Activated CD4-positive, alpha-beta T cell treated with anti-CD3 and anti-CD28 coated beads, Interleukin-2, Interleukin-6, amounts not matched to agents 100 ng/mL and 50 ng/mL, durations not matched to agents 16 hours and 8 hours (primary cell): ENCODE data around the gene ZC3H18.

Experiments used
- DNase-seq: peaks from one replicate; pipeline ENCODE4 v3.0.0-alpha.2; 2020

The ZC3H18 gene

DNA sequence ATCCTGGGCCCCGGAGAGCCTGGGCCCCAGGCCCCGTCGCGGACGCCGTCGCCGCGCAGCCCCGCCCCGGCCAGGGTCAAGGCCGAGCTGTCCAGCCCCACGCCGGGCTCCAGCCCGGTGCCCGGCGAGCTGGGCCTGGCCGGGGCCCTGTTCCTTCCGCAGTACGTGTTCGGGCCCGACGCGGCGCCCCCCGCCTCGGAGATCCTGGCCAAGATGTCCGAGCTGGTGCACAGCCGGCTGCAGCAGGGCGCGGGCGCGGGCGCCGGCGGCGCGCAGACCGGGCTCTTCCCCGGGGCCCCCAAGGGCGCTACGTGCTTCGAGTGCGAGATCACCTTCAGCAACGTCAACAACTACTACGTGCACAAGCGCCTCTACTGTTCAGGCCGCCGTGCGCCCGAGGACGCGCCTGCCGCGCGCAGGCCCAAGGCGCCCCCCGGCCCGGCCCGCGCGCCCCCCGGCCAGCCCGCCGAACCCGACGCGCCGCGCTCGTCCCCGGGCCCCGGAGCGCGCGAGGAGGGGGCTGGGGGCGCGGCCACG, 36.8 kb upstream of the ZC3H18 start:
- DNase-seq, result no peak

DNA sequence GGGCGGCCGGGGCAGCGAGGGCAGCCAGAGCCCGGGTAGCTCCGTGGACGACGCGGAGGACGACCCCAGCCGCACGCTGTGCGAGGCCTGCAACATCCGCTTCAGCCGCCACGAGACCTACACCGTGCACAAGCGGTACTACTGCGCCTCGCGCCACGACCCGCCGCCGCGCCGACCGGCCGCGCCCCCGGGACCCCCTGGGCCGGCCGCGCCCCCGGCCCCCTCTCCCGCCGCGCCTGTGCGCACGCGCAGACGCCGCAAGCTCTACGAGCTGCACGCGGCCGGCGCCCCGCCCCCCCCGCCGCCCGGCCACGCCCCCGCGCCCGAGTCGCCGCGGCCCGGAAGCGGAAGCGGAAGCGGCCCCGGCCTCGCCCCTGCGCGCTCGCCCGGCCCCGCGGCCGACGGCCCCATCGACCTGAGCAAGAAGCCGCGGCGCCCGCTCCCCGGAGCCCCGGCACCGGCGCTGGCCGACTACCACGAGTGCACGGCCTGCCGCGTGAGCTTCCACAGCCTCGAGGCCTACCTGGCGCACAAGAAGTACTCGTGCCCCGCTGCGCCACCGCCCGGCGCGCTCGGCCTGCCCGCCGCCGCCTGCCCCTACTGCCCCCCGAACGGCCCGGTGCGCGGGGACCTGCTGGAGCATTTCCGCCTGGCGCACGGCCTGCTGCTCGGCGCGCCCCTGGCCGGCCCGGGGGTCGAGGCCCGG, 36.1 kb upstream of the ZC3H18 start:
- DNase-seq, result peak; percentile 88

DNA sequence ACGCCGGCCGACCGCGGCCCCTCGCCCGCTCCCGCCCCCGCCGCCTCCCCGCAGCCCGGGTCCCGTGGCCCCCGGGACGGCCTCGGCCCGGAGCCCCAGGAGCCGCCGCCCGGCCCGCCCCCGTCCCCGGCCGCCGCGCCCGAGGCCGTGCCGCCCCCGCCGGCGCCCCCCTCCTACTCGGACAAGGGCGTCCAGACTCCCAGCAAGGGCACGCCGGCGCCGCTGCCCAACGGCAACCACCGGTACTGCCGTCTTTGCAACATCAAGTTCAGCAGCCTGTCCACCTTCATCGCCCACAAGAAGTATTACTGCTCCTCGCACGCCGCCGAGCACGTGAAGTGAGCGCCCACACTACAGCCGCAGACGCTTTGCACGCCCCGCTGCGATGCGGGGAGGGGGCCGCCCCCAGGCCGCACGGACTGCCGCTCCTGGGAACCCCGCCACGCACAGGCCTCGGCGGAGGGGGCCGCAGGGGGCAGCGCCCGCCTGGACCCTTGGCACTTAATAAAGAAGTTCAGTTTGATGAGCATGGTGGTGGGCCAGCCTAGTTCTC, 35.5 kb upstream of the ZC3H18 start:
- peak; percentile 45 for DNase-seq

DNA sequence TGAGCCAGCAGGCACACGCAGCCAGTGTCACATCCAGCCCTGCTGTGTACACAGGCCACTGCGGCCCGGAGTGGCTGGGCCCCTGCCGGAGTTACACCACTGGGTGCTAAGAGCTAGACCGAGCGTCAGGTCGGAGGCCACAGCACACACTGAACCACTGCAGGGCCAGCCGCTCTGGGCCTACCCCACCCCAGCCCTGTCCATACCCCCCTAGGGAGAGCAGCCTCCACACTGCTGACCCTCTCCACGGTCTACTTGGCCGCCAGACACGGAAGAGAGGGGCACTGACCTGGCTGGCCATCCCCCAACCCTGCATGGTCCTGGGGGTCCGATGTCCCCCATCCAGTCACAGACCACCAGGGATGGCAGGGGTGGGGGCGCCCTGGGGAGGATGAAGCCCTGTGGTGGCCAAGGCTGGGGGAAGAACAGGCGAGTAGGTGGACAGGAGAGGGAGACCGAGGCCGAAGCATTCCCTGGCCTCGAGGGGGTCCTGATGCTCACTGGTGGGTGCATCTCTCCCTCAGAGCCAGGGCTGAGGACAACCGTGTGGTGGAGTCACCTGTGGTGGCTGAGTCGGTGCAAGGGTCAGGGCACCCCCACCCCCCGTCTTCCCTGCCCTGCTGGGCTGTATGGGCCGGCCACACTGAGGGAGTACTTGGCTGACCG, 34.9 kb upstream of the ZC3H18 start:
- no peak for DNase-seq

DNA sequence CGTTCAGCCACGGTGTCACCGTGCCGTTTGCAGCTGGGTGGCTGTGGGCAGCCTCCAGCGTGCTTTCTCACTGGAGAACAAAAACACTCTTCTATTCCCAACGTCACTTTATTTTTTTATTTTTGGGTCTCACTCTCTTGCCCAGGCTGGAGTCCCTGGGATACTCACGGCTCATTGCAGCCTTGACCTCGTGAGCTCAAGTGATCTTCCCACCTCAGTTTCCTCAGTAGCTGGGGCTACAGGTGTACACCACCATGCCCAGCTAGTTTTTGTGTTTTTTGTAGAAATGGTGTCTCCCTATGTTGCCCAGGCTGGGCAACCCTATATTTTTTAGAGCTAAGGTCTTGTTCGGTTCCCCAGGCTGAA, 34.4 kb upstream of the ZC3H18 start:
- no peak for DNase-seq

DNA sequence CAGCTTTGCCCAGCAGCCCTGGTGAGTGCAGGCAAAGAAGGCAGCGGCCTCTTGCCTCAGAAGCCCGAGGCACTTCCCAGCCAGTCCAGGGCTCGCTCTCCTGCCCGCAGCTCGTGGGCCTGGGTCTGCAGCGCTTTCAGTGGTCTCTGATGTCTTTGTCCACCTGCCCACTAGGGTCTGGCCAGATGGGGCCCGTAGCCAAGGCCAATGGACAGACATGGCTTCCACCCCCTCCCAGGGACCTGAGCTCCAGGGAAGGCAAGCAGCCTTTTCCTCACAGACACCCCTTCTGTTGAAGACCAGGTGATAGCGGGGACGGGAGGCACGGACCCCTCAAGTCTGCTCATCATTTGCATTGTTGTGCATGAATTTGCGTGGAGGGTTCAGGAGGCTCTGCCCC, 33.7 kb upstream of the ZC3H18 start:
- DNase-seq, result no peak

DNA sequence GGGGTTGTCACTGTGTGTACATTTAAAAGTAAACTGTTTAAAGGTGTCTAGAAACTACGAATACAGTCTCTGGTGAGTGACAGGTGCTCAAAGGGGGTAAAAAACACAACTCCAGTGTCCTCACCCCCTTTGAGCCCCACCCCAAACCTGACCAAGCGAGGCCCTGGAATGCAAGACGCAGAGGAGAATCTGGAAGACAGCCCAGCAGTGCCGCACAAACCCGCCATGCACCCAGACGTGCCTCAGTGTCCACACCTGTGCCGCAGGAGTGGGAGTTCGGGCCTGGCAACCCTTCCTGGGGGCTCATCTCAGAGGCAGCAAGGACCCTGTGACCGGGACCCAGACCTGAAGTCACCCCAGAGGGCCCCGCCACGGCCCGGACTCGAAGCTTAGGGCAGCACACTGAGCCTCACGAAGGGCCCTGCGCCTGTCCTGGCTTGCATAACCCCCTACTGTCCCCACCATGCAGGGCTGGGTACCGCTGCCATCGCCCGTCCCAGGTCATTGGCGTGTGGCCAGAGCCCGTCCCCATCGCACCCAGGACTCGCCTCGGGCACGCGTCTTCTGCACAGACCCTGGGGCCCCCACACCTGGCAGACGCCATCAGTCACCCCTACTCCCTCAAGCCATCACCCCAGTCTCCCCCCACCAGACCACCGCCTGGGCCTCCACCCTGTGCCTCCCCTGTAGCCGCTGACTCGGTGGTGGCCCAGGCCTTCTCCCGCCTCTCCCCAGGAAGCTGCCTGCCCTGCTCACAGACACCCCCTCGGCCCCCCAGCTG, 33.0 kb upstream of the ZC3H18 start:
- DNase-seq, result no peak

DNA sequence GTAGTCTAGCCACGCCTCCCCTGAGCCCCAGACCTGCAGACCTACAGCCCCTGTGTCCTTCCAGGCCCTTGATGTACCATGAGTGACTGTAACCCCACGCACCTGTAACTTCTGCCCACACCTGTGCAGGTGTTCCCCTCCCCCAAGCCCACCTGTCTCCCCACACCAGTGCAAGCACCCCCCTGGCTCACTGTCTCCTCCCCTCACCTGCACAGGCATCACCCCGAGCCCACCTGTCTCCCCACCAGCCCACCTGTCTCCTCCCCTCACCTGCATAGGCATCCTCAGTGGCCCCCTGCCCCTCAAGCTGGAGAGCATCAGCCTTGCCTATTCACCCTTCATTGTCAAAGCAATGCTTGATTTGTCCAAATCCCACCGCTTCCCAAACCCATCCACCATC, 32.3 kb upstream of the ZC3H18 start:
- no peak for DNase-seq

DNA sequence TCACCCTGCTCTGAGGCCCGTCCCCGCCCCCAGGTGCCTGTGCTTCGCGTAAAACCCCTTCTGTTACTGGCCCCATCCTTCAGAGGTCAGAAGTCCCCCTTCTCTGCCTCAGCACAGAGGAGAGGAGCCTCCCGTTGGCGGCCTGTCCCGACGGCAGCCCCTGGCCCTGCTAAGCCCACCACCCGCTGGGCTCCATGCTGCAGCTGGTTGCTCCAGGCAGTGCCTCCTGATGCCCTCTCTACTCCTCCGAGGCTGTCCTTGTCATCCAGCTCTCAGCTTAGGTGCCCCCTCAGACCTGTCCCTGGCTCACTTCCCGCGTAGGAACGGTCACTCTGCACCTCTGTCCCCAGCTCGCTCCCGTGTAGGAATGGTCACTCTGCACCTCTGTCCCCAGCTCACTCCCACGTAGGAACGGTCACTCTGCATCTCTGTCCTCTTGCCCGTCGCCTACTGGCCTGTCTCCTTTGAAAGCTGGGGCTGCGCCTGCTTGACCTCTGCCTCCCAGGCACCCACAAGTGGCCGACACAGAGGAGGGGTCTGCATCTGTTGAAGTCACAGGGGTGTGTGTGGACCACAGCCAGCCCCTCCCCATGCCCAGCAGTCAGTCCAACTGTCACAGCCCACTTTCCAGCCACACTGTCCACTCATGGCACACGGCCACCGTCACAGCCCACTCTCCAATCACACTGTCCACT, 31.7 kb upstream of the ZC3H18 start:
- no peak for DNase-seq

DNA sequence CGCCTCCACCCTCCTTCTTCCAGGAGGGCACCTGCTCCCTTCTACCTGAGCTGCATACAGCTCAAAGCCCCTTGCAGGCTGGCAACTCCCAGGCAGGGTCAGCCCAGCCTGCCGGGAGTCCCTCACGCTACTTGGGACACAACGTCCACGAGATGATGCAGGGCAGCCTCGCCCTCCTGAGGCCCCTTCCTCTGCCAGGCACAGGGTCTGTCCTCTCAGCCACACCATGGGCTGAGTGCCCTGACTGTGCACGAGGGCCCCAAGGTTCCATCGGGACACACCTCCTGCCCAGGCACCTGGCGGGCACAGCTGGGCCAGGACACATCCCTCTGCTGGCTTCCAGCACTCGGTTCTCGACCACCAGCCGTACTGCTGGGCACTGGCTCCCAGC, 30.9 kb upstream of the ZC3H18 start:
- no peak for DNase-seq

DNA sequence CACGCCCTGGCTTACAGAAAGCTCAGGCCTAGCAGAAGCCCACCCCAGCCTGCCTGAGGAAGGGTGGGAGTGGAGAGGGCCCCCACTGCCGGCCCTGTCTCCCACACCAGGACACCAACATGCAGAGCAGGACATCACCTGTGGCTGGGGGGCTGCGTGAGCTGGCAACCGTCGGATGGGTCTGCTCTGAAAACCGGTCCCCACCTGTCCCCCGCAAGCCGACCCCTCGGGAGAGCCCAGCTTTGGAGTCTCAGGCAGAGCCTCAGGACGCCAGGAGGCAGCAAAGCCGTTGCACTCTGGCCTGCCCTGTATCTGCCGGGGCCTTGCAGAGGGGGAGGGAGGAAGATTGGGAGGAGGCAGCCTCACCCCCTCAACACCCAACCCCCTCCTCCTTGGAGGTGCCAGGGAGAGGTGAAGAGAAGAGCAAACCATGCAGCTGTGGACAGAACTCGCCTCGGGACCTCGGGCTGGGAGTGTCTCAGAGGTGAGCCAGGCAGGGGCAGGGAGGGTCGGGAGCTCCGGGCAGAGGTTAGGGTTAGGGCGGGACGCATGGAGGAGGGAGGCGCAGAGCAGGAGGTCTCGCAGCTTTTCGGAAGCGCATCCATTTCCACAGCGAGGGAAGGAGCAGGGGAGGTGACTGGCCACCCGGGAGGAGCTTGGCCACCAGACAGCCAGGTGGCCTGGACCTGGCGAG, 30.4 kb upstream of the ZC3H18 start:
- no peak for DNase-seq

DNA sequence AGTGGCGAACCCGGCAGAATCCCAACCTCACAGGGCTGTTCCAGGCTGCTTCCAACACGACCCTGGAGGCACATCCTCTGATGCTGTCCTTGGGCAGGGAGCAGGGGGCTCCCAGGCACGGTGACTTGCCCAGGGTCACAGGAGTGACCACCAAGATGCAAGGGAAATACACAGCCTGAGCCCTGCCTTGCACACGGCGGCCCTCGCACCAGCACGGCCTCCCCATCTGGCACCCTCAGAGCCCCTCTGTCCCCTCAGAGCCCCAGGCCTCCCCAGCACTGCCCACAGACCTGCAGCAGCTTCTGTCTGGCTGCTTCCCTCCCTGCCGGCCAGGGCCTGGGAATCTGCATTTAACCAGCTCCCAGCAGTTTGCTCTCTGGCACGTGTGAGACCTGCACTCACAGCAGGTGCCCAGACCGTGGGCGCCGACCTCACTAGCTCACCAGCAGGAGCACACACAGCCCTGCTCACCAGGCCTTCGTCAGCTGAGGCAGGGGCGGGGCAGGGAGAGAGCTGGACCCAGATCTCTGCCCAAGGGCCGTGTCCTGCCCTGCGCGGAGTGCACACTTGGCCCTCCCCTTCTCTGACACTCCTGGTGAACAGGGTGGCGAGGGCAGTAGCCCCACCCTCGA, 29.7 kb upstream of the ZC3H18 start:
- no peak for DNase-seq

DNA sequence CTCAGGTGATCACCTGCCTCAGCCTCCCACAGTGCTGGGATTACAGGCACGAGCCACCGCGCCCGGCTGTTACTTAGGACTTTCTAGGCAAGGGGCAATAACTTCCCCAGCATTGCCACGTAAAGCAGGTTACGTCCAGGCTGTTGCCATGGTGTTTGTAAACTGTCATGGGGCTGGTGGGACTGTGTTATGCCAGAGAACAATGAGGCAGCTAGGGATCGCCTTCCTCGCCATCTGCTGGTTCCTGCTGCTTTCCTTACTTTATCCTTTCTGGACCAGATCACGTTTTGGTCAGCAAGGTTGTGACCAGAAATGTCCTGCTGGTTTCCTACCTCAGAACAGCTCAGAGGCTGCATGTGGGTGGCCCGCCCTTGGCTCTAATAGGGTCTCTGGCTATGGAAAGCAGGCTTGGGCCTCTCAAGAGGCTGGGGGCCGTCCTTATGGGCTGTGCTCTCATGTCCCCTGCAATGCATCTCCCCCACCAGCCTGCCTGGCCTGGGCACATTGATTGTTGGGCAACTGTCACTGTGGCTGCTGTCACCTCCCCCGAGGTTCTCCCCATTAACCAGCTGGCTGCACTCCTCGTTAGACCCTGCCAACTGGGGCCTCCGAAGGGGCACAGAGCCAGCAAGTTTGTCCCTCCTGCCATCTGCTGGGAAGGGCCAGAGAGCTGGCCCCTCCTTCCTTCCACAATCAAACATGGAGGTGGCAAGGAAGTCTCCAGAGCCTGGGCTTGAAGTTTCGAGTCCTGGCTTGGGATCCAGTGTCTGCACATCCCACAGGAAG, 28.2 kb upstream of the ZC3H18 start:
- DNase-seq, result no peak

DNA sequence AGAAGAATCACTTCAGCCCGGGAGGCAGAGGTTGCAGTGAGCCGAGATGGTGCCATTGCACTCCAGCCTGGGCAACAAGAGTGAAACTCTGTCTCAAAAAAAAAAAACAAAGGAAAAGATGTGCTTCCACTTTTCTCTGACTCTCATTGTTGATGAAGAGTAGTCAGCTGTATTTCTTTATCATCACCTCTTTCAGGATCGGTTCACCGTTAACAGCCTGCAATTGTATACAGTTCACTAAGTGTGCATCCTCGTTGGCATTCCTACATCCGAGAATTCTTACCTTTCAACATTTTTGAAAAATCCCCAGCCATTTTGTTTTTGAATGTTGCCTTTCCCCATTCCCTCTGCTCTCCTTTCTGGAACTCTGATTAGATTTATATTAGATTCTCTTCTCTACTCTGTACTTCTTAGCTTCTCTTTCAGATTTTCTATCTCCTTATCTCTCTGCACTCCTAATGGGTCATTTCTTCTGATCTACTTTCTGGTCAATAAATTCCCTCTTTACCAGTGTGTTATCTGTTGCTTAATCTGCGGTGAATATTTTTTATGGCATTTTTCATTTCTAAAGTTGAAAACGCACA, 26.9 kb upstream of the ZC3H18 start:
- no peak for DNase-seq

DNA sequence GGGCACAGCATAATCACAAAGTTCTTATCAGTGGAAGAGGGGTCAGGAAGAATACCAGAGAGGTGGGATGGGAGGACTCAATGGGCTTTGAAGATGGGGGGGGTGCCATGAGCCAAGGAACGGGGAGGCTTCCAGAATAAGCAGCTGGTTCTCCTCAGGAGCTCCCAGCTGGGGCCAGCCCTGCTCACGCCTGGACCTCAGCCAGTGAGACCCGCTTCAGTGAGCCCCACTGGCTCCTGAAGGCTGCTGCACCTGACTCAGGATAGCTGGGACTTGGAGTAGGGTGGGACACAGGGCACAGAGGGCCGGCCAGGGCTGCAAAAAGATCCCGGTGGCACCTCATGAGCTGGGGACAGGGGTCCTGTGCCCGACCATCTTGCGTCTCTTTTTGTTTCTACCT, 24.4 kb upstream of the ZC3H18 start:
- no peak for DNase-seq

DNA sequence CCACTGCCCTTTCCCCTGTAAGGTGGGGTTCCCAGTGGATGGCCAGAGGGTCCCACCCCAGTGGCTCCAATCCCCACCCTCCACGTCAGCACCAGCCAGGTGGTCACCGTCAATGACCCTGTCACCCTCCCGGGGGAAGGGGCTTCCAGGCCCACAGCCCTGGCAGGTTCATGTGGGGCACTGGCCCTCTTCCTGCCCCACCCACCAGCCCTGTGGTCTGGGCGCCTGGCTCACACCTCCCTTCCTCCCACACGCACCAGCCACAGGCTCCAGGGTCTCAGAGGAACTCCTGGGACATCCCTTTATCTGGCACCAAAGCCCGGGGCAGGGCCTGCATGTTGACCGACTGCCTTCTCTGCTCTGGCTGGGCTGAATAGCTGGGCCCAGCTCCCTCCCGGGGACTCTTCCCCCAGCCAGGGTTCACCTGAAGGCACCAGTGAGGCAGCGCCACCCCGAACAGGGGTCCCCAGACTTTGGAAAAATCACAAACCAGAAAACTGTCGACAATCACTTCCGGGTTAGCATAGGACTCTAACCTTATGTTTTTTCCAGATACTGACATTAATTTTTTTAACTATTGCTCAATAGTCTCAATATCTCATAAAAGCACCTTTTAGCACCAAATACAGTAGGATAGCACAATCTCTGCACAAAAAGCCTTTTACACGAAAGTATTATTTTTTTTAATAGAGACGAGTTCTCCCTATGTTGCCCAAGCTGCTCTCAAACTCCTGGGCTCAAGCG, 21.9 kb upstream of the ZC3H18 start:
- DNase-seq, result no peak

DNA sequence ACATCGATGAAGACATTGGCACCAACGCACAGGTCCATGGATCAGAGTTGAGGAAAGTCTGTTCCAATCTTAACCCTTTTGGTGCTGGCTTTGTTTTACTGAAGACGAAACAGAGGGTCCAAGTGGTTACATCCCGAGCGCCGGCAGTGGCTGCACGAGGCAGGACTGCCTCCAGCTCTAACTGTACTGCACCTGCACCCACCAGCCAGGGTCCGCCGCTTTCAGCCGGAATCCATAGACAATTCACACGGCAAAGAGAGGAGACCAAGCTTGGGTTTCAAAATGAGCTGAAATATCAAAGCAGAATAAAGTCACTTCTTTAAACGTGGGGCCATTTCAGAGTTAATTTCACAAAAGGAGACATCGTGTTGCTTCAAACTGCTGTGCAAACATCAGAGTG, 21.2 kb upstream of the ZC3H18 start:
- DNase-seq, result no peak

DNA sequence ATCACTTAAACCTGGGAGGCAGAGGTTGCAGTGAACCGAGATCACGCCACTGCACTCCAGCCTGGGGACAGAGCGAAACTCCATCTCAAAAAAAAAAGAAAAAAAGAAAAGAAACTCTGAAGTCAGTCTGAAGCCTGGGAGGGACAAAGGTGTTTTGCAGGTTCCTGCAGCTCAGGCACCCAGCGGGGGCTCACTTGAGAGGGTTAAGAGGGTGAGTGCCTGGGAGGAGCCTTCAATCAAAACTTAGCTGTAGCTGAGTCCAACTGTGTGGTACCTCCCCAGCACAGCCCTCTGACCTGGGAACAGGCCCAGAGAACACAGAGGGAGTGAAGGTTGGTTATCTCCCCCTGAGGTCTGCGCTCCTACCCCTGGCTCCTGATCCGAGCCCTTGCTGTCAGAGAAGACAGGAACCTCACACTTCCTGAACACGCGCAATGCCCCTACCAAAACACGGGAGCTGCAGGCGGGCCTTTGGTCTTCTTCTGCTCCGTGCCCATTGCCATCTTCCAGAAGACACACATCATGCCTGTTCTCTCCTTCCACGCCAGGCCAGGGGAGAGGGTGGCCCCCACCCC, 20.4 kb upstream of the ZC3H18 start:
- DNase-seq, result no peak

DNA sequence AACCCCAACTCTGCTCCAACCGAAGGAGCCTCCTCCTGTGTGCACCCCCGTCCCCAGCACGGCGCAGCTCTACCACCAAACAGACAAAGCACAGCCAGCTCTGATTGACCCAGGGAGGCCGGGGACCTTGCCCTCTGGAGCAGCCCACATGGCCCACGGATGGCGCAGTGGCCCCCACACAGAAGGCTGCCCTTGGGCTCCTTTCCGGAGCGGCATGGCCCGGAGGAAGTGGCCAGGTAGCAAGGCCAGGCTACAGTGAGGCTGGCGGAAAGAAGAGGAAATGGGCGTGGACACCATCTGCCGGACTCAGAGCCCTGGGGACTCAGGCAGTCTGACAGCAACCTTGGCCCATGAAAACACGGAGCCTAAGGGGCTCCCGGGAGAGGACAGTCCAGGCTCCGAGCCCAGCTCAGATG, 19.9 kb upstream of the ZC3H18 start:
- no peak for DNase-seq

DNA sequence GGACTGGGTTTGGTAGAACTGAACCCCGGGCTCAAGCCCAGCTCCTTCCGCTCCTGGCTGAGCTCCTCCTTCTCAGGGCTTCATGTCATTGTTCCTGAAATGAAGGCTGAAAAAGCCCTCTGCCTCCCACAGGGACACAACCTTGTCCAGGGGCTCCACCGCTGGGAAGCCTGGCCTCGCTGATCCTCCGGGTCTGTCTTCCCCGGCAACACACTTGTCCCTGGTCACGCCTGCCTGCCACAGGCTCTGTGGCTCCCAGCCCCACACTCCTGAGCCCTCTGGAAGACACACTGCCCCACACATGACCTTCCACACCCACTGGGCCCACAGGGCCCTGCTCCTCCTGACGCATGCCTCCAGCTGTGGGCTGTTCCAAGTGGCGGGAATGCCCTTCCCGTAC, 18.0 kb upstream of the ZC3H18 start:
- no peak for DNase-seq
